Dedifferentiated amniotic fluid mesenchymal stem cell (primary cell): Measurements from ENCODE around the gene TTLL10.

Experiments used
- DNase-seq: peaks from one replicate; pipeline ENCODE4 v3.0.0-alpha.2; 2016; ENCODE audit errors: extremely low spot score

TTLL10 gene

GRCh38 chr1:1236176-1236763 lies 62.6 kb downstream of the TTLL10 start:
- no peak for DNase-seq

GRCh38 chr1:1236945-1237873 lies 63.5 kb downstream of the TTLL10 start:
- DNase-seq, result no peak

GRCh38 chr1:1237874-1238701 lies 64.4 kb downstream of the TTLL10 start:
- no peak for DNase-seq

- no peak for DNase-seq
Observed at GRCh38 chr1:1238702-1239178, 65.1 kb downstream of the TTLL10 start.

GRCh38 chr1:1239227-1239613 lies 65.5 kb downstream of the TTLL10 start:
- DNase-seq, result no peak

GRCh38 chr1:1239614-1240347 lies 66.1 kb downstream of the TTLL10 start:
- no peak for DNase-seq

GRCh38 chr1:1240348-1240732 lies 66.7 kb downstream of the TTLL10 start:
- DNase-seq, result no peak

GRCh38 chr1:1240822-1241587 lies 67.3 kb downstream of the TTLL10 start:
- DNase-seq, result no peak

GRCh38 chr1:1241588-1242219 lies 68.0 kb downstream of the TTLL10 start:
- DNase-seq, result no peak

GRCh38 chr1:1242461-1243265 lies 69.0 kb downstream of the TTLL10 start:
- DNase-seq, result no peak

GRCh38 chr1:1243266-1243660 lies 69.6 kb downstream of the TTLL10 start:
- DNase-seq, result no peak

- no peak for DNase-seq
Observed at GRCh38 chr1:1243807-1244191, 70.1 kb downstream of the TTLL10 start.

- no peak for DNase-seq
Observed at GRCh38 chr1:1244192-1244811, 70.6 kb downstream of the TTLL10 start.

GRCh38 chr1:1245178-1245816 lies 71.6 kb downstream of the TTLL10 start:
- DNase-seq, result no peak

- DNase-seq, result no peak
Observed at GRCh38 chr1:1245817-1246576, 72.3 kb downstream of the TTLL10 start.

- DNase-seq, result no peak
Observed at GRCh38 chr1:1246577-1247340, 73.1 kb downstream of the TTLL10 start, which contains the start of gene C1QTNF12. Gene C1QTNF12, minus strand, starts transcription at chr1:1246722. Its CDS starts 32 bp downstream, at chr1:1246690.

GRCh38 chr1:1247341-1247913 lies 73.7 kb downstream of the TTLL10 start:
- no peak for DNase-seq
